ENCODE results near the gene RTP1.

RTP1 gene

GRCh38 chr3:187169231-187169960 lies 27.9 kb upstream of the RTP1 start:
- TF ChIP-seq FOXP2 (optimal IDR thresholded peaks at IDR 0.05; ENCODE audit: borderline replicate concordance, extremely low read depth, extremely low read length, insufficient read depth) (no peak), TAF1 (IDR thresholded peaks at IDR 0.05; ENCODE audit: borderline replicate concordance, insufficient read depth, low read length) (no peak), SIN3A (IDR thresholded peaks at IDR 0.05; ENCODE audit: borderline replicate concordance, insufficient read depth, low read length) (no peak), POLR2AphosphoS5 (IDR thresholded peaks at IDR 0.05; ENCODE audit: low read depth, low read length) (no peak), REST (IDR thresholded peaks at IDR 0.05; ENCODE audit: insufficient read depth in 1 of 2, low read depth in 2 of 2, low read length in 2 of 2) (no peak)

- TF ChIP-seq FOXP2 (optimal IDR thresholded peaks at IDR 0.05; ENCODE audit: borderline replicate concordance, extremely low read depth, extremely low read length, insufficient read depth) (no peak), SIN3A (IDR thresholded peaks at IDR 0.05; ENCODE audit: borderline replicate concordance, insufficient read depth, low read length) (no peak), TAF1 (IDR thresholded peaks at IDR 0.05; ENCODE audit: borderline replicate concordance, insufficient read depth, low read length) (no peak), REST (IDR thresholded peaks at IDR 0.05; ENCODE audit: insufficient read depth in 1 of 2, low read depth in 2 of 2, low read length in 2 of 2) (no peak), POLR2AphosphoS5 (IDR thresholded peaks at IDR 0.05; ENCODE audit: low read depth, low read length) (no peak)
These were observed 24.4 kb upstream of the RTP1 start for GRCh38 chr3:187172929-187173328.

GRCh38 chr3:187181454-187182170 lies 15.7 kb upstream of the RTP1 start:
- no peak for TF ChIP-seq TAF1 (IDR thresholded peaks at IDR 0.05; ENCODE audit: borderline replicate concordance, insufficient read depth, low read length)
- TF ChIP-seq POLR2AphosphoS5 (IDR thresholded peaks at IDR 0.05; ENCODE audit: low read depth, low read length) = no peak
- TF ChIP-seq FOXP2 (optimal IDR thresholded peaks at IDR 0.05; ENCODE audit: borderline replicate concordance, extremely low read depth, extremely low read length, insufficient read depth) = no peak
- TF ChIP-seq SIN3A (IDR thresholded peaks at IDR 0.05; ENCODE audit: borderline replicate concordance, insufficient read depth, low read length) = no peak
- no peak for TF ChIP-seq REST (IDR thresholded peaks at IDR 0.05; ENCODE audit: insufficient read depth in 1 of 2, low read depth in 2 of 2, low read length in 2 of 2)

GRCh38 chr3:187183210-187183862 lies 13.9 kb upstream of the RTP1 start:
- TF ChIP-seq REST (IDR thresholded peaks at IDR 0.05; ENCODE audit: insufficient read depth in 1 of 2, low read depth in 2 of 2, low read length in 2 of 2) = no peak
- TF ChIP-seq FOXP2 (optimal IDR thresholded peaks at IDR 0.05; ENCODE audit: borderline replicate concordance, extremely low read depth, extremely low read length, insufficient read depth) = no peak

All from PFSK-1 (cell line).